ENCODE results near the gene DOC2A.
A peak's percentile ranks its signal among the peaks of the same experiment; 100 is the strongest.
"Not testable (repeated sequence)": the region's sequence is repeated elsewhere in the genome, so short reads cannot be mapped to it uniquely, and the experiment has no call there.

DOC2A gene

GRCh38 chr16:30017277-30017656 lies 6.4 kb upstream of the DOC2A start:
- TF ChIP-seq MYC (IDR thresholded peaks at IDR 0.05; ENCODE audit: low read depth, low read length) = no peak
- no peak for TF ChIP-seq POLR2A (IDR thresholded peaks at IDR 0.05; ENCODE audit: extremely low read depth, insufficient read length)
- no peak for TF ChIP-seq MAX (IDR thresholded peaks at IDR 0.05; ENCODE audit: low read depth, low read length)
- no peak for TF ChIP-seq CTCF (IDR thresholded peaks at IDR 0.05; ENCODE audit: low read depth, low read length)
- no peak for DNase-seq (ENCODE audit: low read depth)
- no peak overlapping the region for H3K4me3 ChIP-seq (ENCODE audit: low read depth, low read length)

- DNase-seq (ENCODE audit: low read depth) = no peak
- no peak for TF ChIP-seq MAX (IDR thresholded peaks at IDR 0.05; ENCODE audit: low read depth, low read length)
- TF ChIP-seq CTCF (IDR thresholded peaks at IDR 0.05; ENCODE audit: low read depth, low read length) = no peak
- no peak for TF ChIP-seq MYC (IDR thresholded peaks at IDR 0.05; ENCODE audit: low read depth, low read length)
- H3K4me3 ChIP-seq (ENCODE audit: low read depth, low read length) = no peak overlapping the region
Measured at GRCh38 chr16:30016555-30017276, 5.9 kb upstream of the DOC2A start.

GRCh38 chr16:30015450-30015849 lies 4.6 kb upstream of the DOC2A start:
- not testable (repeated sequence) for DNase-seq (ENCODE audit: low read depth); H3K4me3 ChIP-seq (ENCODE audit: low read depth, low read length)

GRCh38 chr16:30012598-30012997 lies 1.8 kb upstream of the DOC2A start:
- DNase-seq (ENCODE audit: low read depth); H3K4me3 ChIP-seq (ENCODE audit: low read depth, low read length): not testable (repeated sequence)

- TF ChIP-seq POLR2A (IDR thresholded peaks at IDR 0.05; ENCODE audit: extremely low read depth, insufficient read length) = no peak
- no peak for TF ChIP-seq MYC (IDR thresholded peaks at IDR 0.05; ENCODE audit: low read depth, low read length)
- TF ChIP-seq CTCF (IDR thresholded peaks at IDR 0.05; ENCODE audit: low read depth, low read length) = no peak
- no peak for TF ChIP-seq MAX (IDR thresholded peaks at IDR 0.05; ENCODE audit: low read depth, low read length)
- DNase-seq (ENCODE audit: low read depth) = no peak
Measured at GRCh38 chr16:30011714-30012504, 1.1 kb upstream of the DOC2A start.

GRCh38 chr16:30009990-30010843 lies 610 bp downstream of the DOC2A start:
- peak overlapping the region; percentile 11 for H3K4me3 ChIP-seq (ENCODE audit: low read depth, low read length)
- TF ChIP-seq POLR2A (IDR thresholded peaks at IDR 0.05; ENCODE audit: extremely low read depth, insufficient read length) (no peak), CTCF (IDR thresholded peaks at IDR 0.05; ENCODE audit: low read depth, low read length) (no peak), MAX (IDR thresholded peaks at IDR 0.05; ENCODE audit: low read depth, low read length) (no peak), MYC (IDR thresholded peaks at IDR 0.05; ENCODE audit: low read depth, low read length) (no peak)
- peak; percentile 45 for DNase-seq (ENCODE audit: low read depth)

More at GRCh38 chr16:30011714-30012504, 1.1 kb upstream of the DOC2A start:
- H3K4me3 ChIP-seq (ENCODE audit: low read depth, low read length) = no peak overlapping the region
